Tibial artery (tissue), 4 donors: ENCODE measurements around the gene LLGL1.

Experiments used
- DNase-seq, 2 donors: peaks; one replicate each; pipeline ENCODE4 v3.0.0-alpha.2; 2019
- H3K27ac ChIP-seq, 2 donors: fragments of 200-600 bp; sonication (generic) in 1 of 2; 1 replicate in 1 of 2; 2 replicates in 1 of 2; pipeline ENCODE4 v1.5.1; 2018 to 2019; ENCODE audit warnings: mild to moderate bottlenecking in 1 of 2
- H3K27me3 ChIP-seq, 2 donors: fragments of 200-600 bp; sonication (generic) in 1 of 2; one replicate each; pipeline versions ENCODE4 v1.5.1 to v1.6.0; 2016 to 2019
- H3K36me3 ChIP-seq, 3 donors: fragments of 200-600 bp; sonication (generic) in 2 of 3; one replicate each; pipeline ENCODE4 v1.5.1; 2016 to 2019; ENCODE audit warnings: mild to moderate bottlenecking in 2 of 3
- H3K4me1 ChIP-seq, 4 donors: fragments of 200-600 bp; sonication (generic) in 2 of 4; 1 replicate in 3 of 4; 2 replicates in 1 of 4; pipeline ENCODE4 v1.5.1; 2016 to 2019
- H3K4me3 ChIP-seq, 2 donors: fragments of 200-600 bp; sonication (generic) in 1 of 2; 1 replicate in 1 of 2; 2 replicates in 1 of 2; pipeline ENCODE4 v1.5.1; 2018 to 2019; ENCODE audit warnings: mild to moderate bottlenecking in 2 of 2
- H3K9me3 ChIP-seq, 3 donors: fragments of 200-600 bp; sonication (generic) in 1 of 3; one replicate each; pipeline ENCODE4 v1.5.1; 2016 to 2019
- CTCF ChIP-seq, 2 experiments: fragments of 200-600 bp in 1 of 2; fragments of 450-650 bp in 1 of 2; IDR thresholded peaks; one replicate each; pipeline ENCODE4 v1.5.1; 2017 to 2019; ENCODE audit warnings: antibody characterized with exemption in 2 of 2, mild to moderate bottlenecking in 1 of 2, moderate library complexity in 1 of 2
- intact Hi-C: fragments of 100-400 bp; cut with DNase I; formaldehyde crosslinking; loops from one replicate; pipeline ENCODE4 v1.15.0; 2023; ENCODE audit warnings: low total_unique reads

LLGL1 gene

GRCh38 chr17:18227635-18228034, 2.2 kb downstream of the LLGL1 start:
- DNase-seq: no peak
- peaks cover 0 to 5% (median 0%) of the 10 kb centered on the region in 3 donors for H3K36me3 ChIP-seq
- TF ChIP-seq CTCF (IDR thresholded peaks at IDR 0.05): no peak
- intact Hi-C loops: no loop called here
- no peak overlapping the region for H3K4me3 ChIP-seq
- H3K27ac ChIP-seq: no peak overlapping the region
- no peaks in the 10 kb centered on the region for H3K9me3 ChIP-seq
- no peaks in the 10 kb centered on the region for H3K27me3 ChIP-seq
- H3K4me1 ChIP-seq: peaks cover 0 to 19% (median 16%) of the 10 kb centered on the region in 4 donors

GRCh38 chr17:18228176-18228682, 2.8 kb downstream of the LLGL1 start:
- no peak for TF ChIP-seq CTCF (IDR thresholded peaks at IDR 0.05)
- no peak for DNase-seq
- intact Hi-C loops: no loop called here
- Histone ChIP-seq H3K36me3 (peaks cover 0 to 11% (median 0%) of the 10 kb centered on the region in 3 donors), H3K9me3 (no peaks in the 10 kb centered on the region), H3K4me1 (peaks cover 0 to 19% (median 16%) of the 10 kb centered on the region in 4 donors), H3K27ac (no peak overlapping the region), H3K27me3 (no peaks in the 10 kb centered on the region), H3K4me3 (no peak overlapping the region)

- Histone ChIP-seq H3K27me3 (no peaks in the 10 kb centered on the region), H3K4me1 (peaks cover 0 to 19% (median 16%) of the 10 kb centered on the region in 4 donors), H3K4me3 (no peak overlapping the region), H3K36me3 (peaks cover 0 to 21% (median 8%) of the 10 kb centered on the region in 3 donors), H3K27ac (no peak overlapping the region), H3K9me3 (no peaks in the 10 kb centered on the region)
- DNase-seq: no peak
- intact Hi-C loops: no loop called here
- TF ChIP-seq CTCF (IDR thresholded peaks at IDR 0.05): no peak
Observed at GRCh38 chr17:18229254-18229653, 3.8 kb downstream of the LLGL1 start.

- H3K4me3 ChIP-seq: no peak overlapping the region
- TF ChIP-seq CTCF (IDR thresholded peaks at IDR 0.05): no peak
- H3K4me1 ChIP-seq: peaks cover 0 to 18% (median 15%) of the 10 kb centered on the region in 4 donors
- no peaks in the 10 kb centered on the region for H3K27me3 ChIP-seq
- no peaks in the 10 kb centered on the region for H3K9me3 ChIP-seq
- no peak overlapping the region for H3K27ac ChIP-seq
- peaks cover 0 to 27% (median 13%) of the 10 kb centered on the region in 3 donors for H3K36me3 ChIP-seq
- DNase-seq: no peak
- intact Hi-C loops: no loop called here
Observed at GRCh38 chr17:18229771-18230170, 4.3 kb downstream of the LLGL1 start.

GRCh38 chr17:18230288-18231141, 5.1 kb downstream of the LLGL1 start:
- no peak for TF ChIP-seq CTCF (IDR thresholded peaks at IDR 0.05)
- Histone ChIP-seq H3K4me3 (no peak overlapping the region), H3K36me3 (peaks cover 0 to 34% (median 21%) of the 10 kb centered on the region in 3 donors), H3K4me1 (peaks cover 0 to 21% (median 15%) of the 10 kb centered on the region in 4 donors), H3K27me3 (no peaks in the 10 kb centered on the region), H3K27ac (no peak overlapping the region), H3K9me3 (no peaks in the 10 kb centered on the region)
- intact Hi-C loops: no loop called here
- DNase-seq: no peak
